ENCODE data around the gene PRKCA.

DNA sequence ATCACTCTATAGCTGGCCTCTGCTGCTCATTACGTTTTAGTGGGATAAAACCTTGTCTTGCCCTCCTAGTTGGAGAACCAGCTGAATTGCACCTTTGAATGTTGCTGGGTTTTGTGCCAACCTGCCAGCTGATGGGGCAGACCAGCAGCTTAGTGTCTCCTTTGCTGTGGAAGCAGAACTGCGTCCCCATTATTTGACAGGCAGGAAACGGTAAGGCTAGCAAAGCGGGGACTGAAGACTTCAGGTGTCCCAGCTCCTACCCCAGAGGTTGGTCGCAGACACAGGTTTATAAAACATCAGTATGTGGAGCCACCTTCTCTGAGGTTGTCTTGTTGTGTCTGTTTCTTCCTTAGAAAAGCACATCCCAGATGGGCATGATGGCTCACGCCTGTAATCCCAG, 158.1 kb downstream of the PRKCA start:
- TF ChIP-seq, protein P1, sequence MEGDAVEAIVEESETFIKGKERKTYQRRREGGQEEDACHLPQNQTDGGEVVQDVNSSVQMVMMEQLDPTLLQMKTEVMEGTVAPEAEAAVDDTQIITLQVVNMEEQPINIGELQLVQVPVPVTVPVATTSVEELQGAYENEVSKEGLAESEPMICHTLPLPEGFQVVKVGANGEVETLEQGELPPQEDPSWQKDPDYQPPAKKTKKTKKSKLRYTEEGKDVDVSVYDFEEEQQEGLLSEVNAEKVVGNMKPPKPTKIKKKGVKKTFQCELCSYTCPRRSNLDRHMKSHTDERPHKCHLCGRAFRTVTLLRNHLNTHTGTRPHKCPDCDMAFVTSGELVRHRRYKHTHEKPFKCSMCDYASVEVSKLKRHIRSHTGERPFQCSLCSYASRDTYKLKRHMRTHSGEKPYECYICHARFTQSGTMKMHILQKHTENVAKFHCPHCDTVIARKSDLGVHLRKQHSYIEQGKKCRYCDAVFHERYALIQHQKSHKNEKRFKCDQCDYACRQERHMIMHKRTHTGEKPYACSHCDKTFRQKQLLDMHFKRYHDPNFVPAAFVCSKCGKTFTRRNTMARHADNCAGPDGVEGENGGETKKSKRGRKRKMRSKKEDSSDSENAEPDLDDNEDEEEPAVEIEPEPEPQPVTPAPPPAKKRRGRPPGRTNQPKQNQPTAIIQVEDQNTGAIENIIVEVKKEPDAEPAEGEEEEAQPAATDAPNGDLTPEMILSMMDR (conservative IDR thresholded peaks at IDR 0.05; ENCODE audit: low read depth in 2 of 2) = no peak
- TF ChIP-seq EZH2 (IDR thresholded peaks at IDR 0.05; ENCODE audit: low read depth, unreplicated experiment) (no peak), EZH2phosphoT487 (IDR thresholded peaks at IDR 0.05; ENCODE audit: unreplicated experiment) (no peak), REST (IDR thresholded peaks at IDR 0.05; ENCODE audit: unreplicated experiment) (no peak), CREB1 (CRISPR knock-in tag; IDR thresholded peaks at IDR 0.05; ENCODE audit: low read depth) (no peak), ETS1 (IDR thresholded peaks at IDR 0.05) (no peak), POLR2AphosphoS5 (IDR thresholded peaks at IDR 0.05; ENCODE audit: low read depth) (no peak), JUNB (IDR thresholded peaks at IDR 0.05; ENCODE audit: unreplicated experiment) (no peak), ZNF114 (CRISPR knock-in tag; IDR thresholded peaks at IDR 0.05) (no peak), ZNF462 (CRISPR knock-in tag; IDR thresholded peaks at IDR 0.05) (no peak)
